GM18907 (cell line): ENCODE results near the gene PGM5.

ENCODE experiments used
- ATAC-seq: cut with Tn5 transposase; IDR thresholded peaks from one replicate; pipeline ENCODE4 v1.9.1; 2021; ENCODE audit warnings: mild to moderate bottlenecking, moderate library complexity; ENCODE audit not compliant: unreplicated experiment

PGM5 gene

DNA sequence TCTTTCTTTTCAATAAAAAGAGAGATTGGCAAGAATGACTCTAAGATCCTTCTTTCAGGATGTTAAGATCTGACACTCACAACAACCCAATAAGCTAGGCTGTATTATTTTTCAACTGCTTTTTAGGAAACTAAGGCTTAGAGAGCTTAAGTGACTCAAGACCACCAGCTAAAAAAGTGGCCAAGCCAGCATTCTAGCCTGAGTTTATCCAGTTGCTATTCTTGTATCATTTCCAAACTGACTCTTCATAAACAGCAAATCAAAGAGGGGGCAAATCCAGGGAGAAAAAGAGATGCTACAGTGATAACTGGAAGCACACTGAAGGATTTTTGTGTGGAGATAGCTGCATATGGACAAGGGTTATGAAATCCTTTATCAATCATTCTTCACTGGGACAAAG is 137.1 kb downstream of the PGM5 start:
- ATAC-seq = no peak

- ATAC-seq = no peak
Observed at GRCh38 chr9:68493958-68494577, 137.7 kb downstream of the PGM5 start.

- ATAC-seq = no peak
Observed at GRCh38 chr9:68495247-68495646, 138.8 kb downstream of the PGM5 start.

- ATAC-seq = no peak
Observed at GRCh38 chr9:68496356-68496755, 139.9 kb downstream of the PGM5 start.

GRCh38 chr9:68497629-68498028 is 141.2 kb downstream of the PGM5 start:
- ATAC-seq = no peak

- no peak for ATAC-seq
Observed at GRCh38 chr9:68498816-68499215, 142.4 kb downstream of the PGM5 start.

DNA sequence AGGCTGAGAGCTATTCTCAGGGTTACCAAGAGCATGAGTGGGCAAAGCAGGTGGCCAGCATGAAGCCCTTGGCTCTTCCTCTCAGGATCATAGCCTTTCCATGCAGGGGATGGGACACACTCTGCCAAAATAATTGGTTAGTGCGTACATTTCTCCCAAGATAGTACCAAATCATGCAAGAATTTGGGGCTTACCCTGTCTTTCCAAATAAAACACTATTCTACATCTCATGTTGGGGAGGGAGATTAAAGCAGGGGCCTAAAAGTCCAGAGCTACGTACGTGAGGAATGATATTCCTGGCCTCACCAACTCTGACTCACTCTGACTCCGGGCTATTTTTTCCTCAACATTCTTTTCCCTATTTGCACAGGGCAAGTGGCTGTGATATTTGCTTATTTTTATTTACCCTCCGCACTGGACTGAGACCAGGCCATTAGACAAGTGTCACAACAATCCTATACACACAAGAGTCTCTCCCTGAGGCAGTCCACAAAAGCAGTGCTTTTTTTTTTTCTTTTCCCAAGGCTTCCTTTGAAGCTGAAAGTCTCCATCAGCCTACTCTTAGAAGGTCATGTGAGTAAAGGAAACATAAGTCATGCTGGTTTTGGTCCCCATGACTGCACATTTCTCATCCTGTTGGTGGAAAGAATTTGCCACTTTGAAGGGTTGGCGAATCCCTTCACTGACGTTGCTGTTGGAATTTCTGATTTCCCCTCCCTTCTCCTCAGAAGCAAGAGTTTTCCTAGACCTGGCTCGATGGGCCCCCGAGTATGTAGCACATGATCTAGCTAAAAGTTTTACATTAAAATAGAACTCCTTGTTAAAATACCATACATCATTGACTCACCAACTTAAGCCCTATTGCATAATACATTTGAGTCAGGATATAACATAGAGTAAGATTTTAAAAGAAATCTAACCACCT is 144.3 kb downstream of the PGM5 start:
- ATAC-seq = no peak

GRCh38 chr9:68502279-68502678 is 145.9 kb downstream of the PGM5 start:
- no peak for ATAC-seq

DNA sequence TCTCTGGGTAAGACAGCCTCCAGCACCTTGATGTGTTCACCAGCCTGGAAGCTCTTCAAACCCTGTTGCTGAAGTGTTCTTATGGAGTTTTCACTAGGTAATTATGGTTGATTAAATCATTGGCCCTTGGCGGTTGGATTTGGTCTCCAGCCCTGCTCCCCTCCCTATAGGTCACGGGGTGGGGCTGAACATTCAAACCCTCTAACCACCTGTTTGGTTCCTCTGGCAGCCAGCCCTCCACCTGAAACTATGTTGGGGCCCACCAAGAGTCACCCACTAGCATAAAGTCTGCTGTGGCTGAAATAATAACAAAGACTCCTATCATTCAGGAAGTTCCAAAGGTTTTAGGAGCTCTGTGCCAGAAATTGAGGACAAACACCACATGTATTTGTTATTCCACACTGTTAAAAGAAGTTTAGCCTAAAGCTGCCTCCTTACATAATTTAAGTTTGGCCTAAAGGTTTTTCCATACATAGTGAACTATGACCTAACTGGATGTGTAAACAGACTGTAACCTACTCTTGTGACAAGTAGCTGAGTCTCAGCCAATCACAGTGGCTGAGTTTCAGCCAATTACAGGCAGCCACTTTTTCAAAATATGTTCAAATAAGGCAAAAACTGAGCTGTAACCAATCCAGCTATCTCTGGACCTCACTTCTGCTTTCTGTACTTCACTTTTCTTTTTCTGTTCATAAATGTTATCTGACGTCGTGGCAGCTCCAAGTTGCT is 149.4 kb downstream of the PGM5 start:
- ATAC-seq = peak; percentile 67

DNA sequence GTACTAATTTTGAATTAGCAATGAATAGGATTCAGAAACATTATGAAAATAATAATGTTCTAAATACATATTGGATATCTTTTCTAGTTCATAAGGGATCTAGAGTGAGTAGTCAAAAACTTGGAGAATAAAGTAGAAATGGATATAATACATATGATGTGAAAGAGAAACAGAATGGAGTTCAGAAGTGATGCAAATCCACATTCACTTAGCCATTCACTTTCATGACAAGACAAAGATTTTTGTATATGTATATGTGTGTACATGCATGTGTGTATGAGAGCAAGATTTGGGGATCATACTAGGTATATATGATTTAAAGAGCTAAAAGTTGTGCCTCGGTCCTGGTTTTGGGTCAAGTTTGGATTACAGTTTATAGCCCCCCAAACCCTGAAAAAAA is 150.1 kb downstream of the PGM5 start:
- no peak for ATAC-seq

- ATAC-seq = no peak
Observed at GRCh38 chr9:68507130-68507805, 150.9 kb downstream of the PGM5 start.

DNA sequence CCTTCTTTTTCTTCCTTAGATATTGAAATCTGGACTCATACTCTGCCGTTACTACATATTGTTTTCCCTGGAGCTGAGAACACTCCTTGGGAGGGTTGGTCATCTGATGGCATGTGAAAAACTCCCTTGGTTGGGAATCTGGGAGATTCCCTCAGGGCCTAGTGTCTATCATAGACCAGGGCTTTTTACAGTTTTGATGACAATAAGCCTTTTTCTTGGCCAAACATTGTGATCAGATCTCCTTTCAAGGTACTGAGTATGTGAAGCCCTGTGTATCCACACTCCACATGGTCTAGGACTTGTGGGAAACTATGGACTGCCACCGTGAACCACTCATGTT is 151.4 kb downstream of the PGM5 start:
- no peak for ATAC-seq

DNA sequence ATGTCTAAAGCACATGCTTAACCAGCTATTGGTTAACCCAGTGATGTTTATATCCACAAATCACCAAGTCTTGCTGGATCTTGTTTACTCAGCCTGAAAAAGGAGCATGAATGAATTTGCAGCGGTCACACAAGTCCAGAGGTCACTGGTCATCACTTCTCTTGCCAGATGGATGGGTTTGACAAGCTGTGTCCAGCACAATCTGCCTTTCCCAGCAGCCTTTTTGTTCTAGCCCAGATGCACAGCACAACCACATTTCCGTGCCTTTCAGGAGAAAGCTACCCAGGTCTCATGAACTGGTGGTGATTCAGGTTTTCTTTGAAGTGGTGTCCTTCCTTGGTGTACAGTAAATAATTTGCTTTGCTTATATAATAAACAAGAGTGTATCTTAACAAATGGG is 152.1 kb downstream of the PGM5 start:
- no peak for ATAC-seq

DNA sequence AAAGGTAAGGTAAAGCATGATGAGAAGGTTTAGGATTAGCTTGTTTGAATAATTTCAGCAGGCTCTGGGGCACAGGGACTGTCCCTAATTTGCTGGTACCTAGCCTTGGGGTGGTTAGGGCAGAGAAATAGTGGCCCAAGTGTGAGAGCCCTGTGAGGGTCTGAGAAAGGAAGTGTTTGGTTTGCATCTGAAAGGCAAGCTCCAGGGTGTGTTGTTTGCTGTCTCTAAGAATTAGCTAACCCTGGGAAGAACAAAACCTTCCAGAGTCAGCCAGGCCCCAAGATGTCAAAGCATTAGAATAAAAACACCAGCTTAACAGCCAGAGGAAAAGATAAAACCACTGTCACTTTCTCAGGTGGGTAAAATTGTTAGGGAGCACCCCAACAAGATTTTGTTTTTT is 153.3 kb downstream of the PGM5 start:
- ATAC-seq = no peak

GRCh38 chr9:68513385-68513784 is 157.0 kb downstream of the PGM5 start:
- ATAC-seq = no peak

GRCh38 chr9:68513981-68514380 is 157.6 kb downstream of the PGM5 start:
- no peak for ATAC-seq

- no peak for ATAC-seq
Observed at GRCh38 chr9:68515326-68516017, 159.1 kb downstream of the PGM5 start.

- no peak for ATAC-seq
Observed at GRCh38 chr9:68522131-68522530, 165.7 kb downstream of the PGM5 start.

GRCh38 chr9:68522954-68523353 is 166.5 kb downstream of the PGM5 start:
- no peak for ATAC-seq

DNA sequence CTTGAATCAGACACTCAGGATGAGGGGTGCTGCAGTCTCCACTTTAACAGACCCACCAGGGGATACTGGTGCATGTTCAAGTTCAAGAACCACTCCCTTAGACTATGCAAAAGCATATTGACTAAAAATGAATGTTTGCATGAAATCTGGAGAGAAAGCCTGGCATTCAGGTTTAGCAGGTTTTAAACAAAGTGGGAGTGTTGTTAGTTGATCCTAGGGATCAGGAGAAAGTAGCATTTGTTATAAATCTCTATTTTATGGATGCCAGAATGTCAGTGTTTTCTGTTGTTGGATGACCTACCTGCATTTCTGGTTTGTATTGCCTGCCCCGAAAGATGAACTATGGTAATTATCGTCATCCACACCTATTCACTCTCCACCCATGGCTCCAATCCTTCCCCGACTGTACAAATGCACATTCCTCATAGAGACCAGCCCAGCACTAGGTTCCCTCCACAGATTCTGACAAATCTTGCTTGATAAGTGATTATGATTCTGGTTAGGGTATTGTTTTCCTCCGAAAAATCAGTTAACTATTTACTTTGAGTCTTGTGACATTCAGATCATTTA is 167.0 kb downstream of the PGM5 start:
- ATAC-seq = no peak
